Liver (tissue), 9 donors: Measurements from ENCODE around the gene RELT. TPM values are rescaled to one million over a fixed set of nuclear protein-coding genes. Genes with fewer than 3 reads are reported as not detected.

Experiments used
- DNase-seq: peaks from one replicate; pipeline ENCODE4 v3.0.0-alpha.2; 2017; ENCODE audit warnings: low spot score
- H3K27ac ChIP-seq, 2 donors: one replicate each; pipeline ENCODE4 v1.7.0; 2013; ENCODE audit warnings: inconsistent platforms in 2 of 2, low read length in 2 of 2, control low read depth in 1 of 2, low read depth in 1 of 2, mild to moderate bottlenecking in 1 of 2
- H3K27me3 ChIP-seq, 4 donors: one replicate each; pipeline versions ENCODE4 v1.6.1 to v1.7.0; 2013; ENCODE audit warnings: low read length in 3 of 4, inconsistent platforms in 1 of 4, mild to moderate bottlenecking in 1 of 4, moderate library complexity in 1 of 4; ENCODE audit not compliant: control insufficient read depth in 4 of 4, insufficient read depth in 4 of 4
- H3K36me3 ChIP-seq, 4 donors: one replicate each; pipeline versions ENCODE4 v1.6.1 to v1.7.0; 2013; ENCODE audit warnings: low read length in 3 of 4, mild to moderate bottlenecking in 3 of 4, low read depth in 1 of 4, moderate library complexity in 1 of 4; ENCODE audit not compliant: control insufficient read depth in 4 of 4, insufficient read depth in 3 of 4
- H3K4me1 ChIP-seq, 4 donors: one replicate each; pipeline versions ENCODE4 v1.6.1 to v1.7.0; 2013; ENCODE audit warnings: low read length in 3 of 4, mild to moderate bottlenecking in 3 of 4, moderate library complexity in 1 of 4; ENCODE audit not compliant: control insufficient read depth in 4 of 4, insufficient read depth in 4 of 4
- H3K4me3 ChIP-seq, 3 donors: one replicate each; pipeline versions ENCODE4 v1.6.1 to v1.7.0; 2013; ENCODE audit warnings: low read length in 3 of 3, control low read depth in 1 of 3, low read depth in 1 of 3, mild to moderate bottlenecking in 1 of 3
- H3K9ac ChIP-seq, 2 donors: one replicate each; pipeline ENCODE4 v1.7.0; 2013; ENCODE audit warnings: low read length in 2 of 2, mild to moderate bottlenecking in 2 of 2, moderate library complexity in 2 of 2, control low read depth in 1 of 2, low read depth in 1 of 2
- H3K9me3 ChIP-seq, 4 donors: one replicate each; pipeline versions ENCODE4 v1.6.1 to v1.7.0; 2013; ENCODE audit warnings: low read length in 3 of 4; ENCODE audit not compliant: control insufficient read depth in 4 of 4
- EGR1 ChIP-seq, 2 donors: IDR thresholded peaks; 2 replicates each; pipeline ENCODE4 v1.6.1; 2016 to 2018; ENCODE audit warnings: antibody characterized with exemption in 2 of 2, low read depth in 2 of 2
- FOXA1 ChIP-seq: IDR thresholded peaks from 2 replicates; pipeline ENCODE4 v1.6.1; 2016; ENCODE audit warnings: antibody characterized with exemption
- FOXA2 ChIP-seq: IDR thresholded peaks from 2 replicates; pipeline ENCODE4 v1.6.1; 2016; ENCODE audit warnings: antibody characterized with exemption
- GABPA ChIP-seq, 2 donors: IDR thresholded peaks in 1 of 2; conservative IDR thresholded peaks in 1 of 2; 2 replicates each; pipeline ENCODE4 v1.6.1; 2016; ENCODE audit warnings: antibody characterized with exemption in 2 of 2, mild to moderate bottlenecking in 1 of 2, moderate library complexity in 1 of 2
- HNF4A ChIP-seq, 2 donors: conservative IDR thresholded peaks; 2 replicates each; pipeline ENCODE4 v1.6.1; 2016; ENCODE audit warnings: antibody characterized with exemption in 2 of 2, mild to moderate bottlenecking in 2 of 2
- HNF4G ChIP-seq: IDR thresholded peaks from 2 replicates; pipeline ENCODE4 v1.6.1; 2016; ENCODE audit warnings: antibody characterized with exemption
- JUND ChIP-seq, 2 donors: IDR thresholded peaks; 2 replicates each; pipeline ENCODE4 v1.6.1; 2016; ENCODE audit warnings: antibody characterized with exemption in 2 of 2
- NR2F2 ChIP-seq: IDR thresholded peaks from 2 replicates; pipeline ENCODE4 v1.6.1; 2016; ENCODE audit warnings: antibody characterized with exemption
- RAD21 ChIP-seq, 2 donors: IDR thresholded peaks; 2 replicates each; pipeline ENCODE4 v1.6.1; 2016; ENCODE audit warnings: antibody characterized with exemption in 2 of 2, mild to moderate bottlenecking in 2 of 2
- RXRA ChIP-seq, 2 donors: IDR thresholded peaks; 2 replicates each; pipeline ENCODE4 v1.6.1; 2017 to 2018; ENCODE audit warnings: antibody characterized with exemption in 2 of 2, mild to moderate bottlenecking in 1 of 2
- SP1 ChIP-seq: IDR thresholded peaks from 2 replicates; pipeline ENCODE4 v1.6.1; 2018; ENCODE audit warnings: antibody characterized with exemption, mild to moderate bottlenecking
- TAF1 ChIP-seq: conservative IDR thresholded peaks from 2 replicates; pipeline ENCODE4 v1.6.1; 2016; ENCODE audit warnings: antibody characterized with exemption, mild to moderate bottlenecking
- YY1 ChIP-seq: IDR thresholded peaks from 2 replicates; pipeline ENCODE4 v1.6.1; 2016; ENCODE audit warnings: antibody characterized with exemption, mild to moderate bottlenecking
- WGBS: extraction: QIAGEN DNeasy Blood & Tissue Kit; methylation state at CpG from one replicate; pipeline ENCODE4 v1.1.7; 2013; 5-methylcytosine and 5-hydroxymethylcytosine counted together
- polyA plus RNA-seq, 2 donors: library from polyadenylated mRNA; stranded (reverse) in 1 of 2; unstranded in 1 of 2; fragments of 200-250 nt in 1 of 2; fragments of >200 nt in 1 of 2; fragmentation: Nextera tagmentation in 1 of 2; extraction: Ambion mirVana in 1 of 2; gene quantifications; one replicate each; pipeline versions ENCODE4 v1.2.1 to v1.2.3, GENCODE V29; 2013 to 2015
- total RNA-seq, 2 donors: library from RNA; depleted of rRNA; stranded (reverse); fragments of >200 nt; gene quantifications; one replicate each; pipeline ENCODE4 v1.2.3, GENCODE V29; 2014
- TF ChIP-seq, protein P1 (sequence below): fragments of 150-350 bp; IDR thresholded peaks from 2 replicates; pipeline ENCODE4 v1.5.1; 2017; ENCODE audit warnings: improper control_type of control experiment, low read depth, low read length; ENCODE audit not compliant: missing input control
- TF ChIP-seq, protein P2 (sequence below): IDR thresholded peaks from 2 replicates; pipeline ENCODE4 v1.6.1; 2016; ENCODE audit warnings: antibody characterized with exemption
- TF ChIP-seq, protein P3 (sequence below): IDR thresholded peaks from 2 replicates; pipeline ENCODE4 v1.6.1; 2016; ENCODE audit warnings: antibody characterized with exemption
- TF ChIP-seq, protein P4 (sequence below): IDR thresholded peaks from 2 replicates; pipeline ENCODE4 v1.6.1; 2016; ENCODE audit warnings: antibody characterized with exemption, mild to moderate bottlenecking
- TF ChIP-seq, protein P5 (sequence below): IDR thresholded peaks from 2 replicates; pipeline ENCODE4 v1.6.1; 2016; ENCODE audit warnings: antibody characterized with exemption
- donor health status: healthy.
- donor health status: healthy.
- donor health status: healthy.
- donor health status: healthy.
- donor health status: healthy.

The RELT gene, protein sequence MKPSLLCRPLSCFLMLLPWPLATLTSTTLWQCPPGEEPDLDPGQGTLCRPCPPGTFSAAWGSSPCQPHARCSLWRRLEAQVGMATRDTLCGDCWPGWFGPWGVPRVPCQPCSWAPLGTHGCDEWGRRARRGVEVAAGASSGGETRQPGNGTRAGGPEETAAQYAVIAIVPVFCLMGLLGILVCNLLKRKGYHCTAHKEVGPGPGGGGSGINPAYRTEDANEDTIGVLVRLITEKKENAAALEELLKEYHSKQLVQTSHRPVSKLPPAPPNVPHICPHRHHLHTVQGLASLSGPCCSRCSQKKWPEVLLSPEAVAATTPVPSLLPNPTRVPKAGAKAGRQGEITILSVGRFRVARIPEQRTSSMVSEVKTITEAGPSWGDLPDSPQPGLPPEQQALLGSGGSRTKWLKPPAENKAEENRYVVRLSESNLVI
- total RNA-seq (1 to 10 TPM; 3.3 to 8.0 TPM), polyA plus RNA-seq (1 to 10 TPM in 1 of 2 donors, under 1 TPM in 1; 0.21 to 1.3 TPM)

DNA sequence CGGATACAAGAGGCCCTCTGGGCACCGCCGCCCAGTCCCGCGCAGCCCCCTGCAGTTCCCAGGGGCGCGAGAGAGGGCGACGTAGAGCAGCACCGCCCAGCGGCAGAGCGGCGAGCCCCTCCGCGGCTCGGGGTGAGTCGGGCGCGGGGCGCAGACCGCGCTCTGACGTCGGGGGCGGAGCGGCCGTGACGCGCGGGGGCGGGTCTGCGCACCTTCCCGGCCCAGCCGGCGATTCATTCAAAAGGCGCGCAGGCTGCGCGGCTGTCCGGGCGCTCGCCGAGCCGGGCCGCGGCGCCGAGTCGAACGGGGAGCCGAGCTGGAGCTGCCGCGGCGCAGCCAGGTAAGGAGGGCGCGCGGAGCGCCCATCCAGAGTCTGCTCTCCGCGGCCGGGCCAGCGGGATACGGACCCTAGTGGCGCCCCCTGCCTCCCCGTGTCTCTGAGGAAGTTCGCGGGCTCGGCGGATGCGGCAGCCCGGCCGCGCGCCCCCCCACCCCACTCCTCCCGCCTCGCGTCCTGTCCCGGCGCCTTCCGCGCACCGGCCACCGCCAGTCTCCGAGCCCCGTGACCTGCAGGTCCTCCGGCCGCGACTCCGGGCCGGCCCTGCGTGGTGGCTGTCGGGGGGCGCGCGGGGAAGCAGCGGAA lies at the start of gene RELT:
Gene RELT, plus strand, starts transcription at position 240 of the 643 bp plus-strand sequence. CDS start 12,738 bp downstream, outside the sequence.
- Histone ChIP-seq H3K9ac (peak within 1 kb of the TSS in 1 of 2 donors; percentile 13), H3K4me3 (peak within 1 kb of the TSS; percentile 38 to 69 (median 48)), H3K36me3 (no peaks in the 10 kb centered on the region), H3K27me3 (no peaks in the 10 kb centered on the region), H3K4me1 (peaks cover 0 to 12% (median under 1%) of the 10 kb centered on the region in 4 donors), H3K9me3 (no peaks in the 10 kb centered on the region), H3K27ac (peak within 1 kb of the TSS; percentile 60 to 78)
- under 1% methylated on average over 96 of the region's 96 CpGs for WGBS
- DNase-seq = peak; percentile 98
- TF ChIP-seq, protein P1, sequence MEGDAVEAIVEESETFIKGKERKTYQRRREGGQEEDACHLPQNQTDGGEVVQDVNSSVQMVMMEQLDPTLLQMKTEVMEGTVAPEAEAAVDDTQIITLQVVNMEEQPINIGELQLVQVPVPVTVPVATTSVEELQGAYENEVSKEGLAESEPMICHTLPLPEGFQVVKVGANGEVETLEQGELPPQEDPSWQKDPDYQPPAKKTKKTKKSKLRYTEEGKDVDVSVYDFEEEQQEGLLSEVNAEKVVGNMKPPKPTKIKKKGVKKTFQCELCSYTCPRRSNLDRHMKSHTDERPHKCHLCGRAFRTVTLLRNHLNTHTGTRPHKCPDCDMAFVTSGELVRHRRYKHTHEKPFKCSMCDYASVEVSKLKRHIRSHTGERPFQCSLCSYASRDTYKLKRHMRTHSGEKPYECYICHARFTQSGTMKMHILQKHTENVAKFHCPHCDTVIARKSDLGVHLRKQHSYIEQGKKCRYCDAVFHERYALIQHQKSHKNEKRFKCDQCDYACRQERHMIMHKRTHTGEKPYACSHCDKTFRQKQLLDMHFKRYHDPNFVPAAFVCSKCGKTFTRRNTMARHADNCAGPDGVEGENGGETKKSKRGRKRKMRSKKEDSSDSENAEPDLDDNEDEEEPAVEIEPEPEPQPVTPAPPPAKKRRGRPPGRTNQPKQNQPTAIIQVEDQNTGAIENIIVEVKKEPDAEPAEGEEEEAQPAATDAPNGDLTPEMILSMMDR = peak; percentile 88
- TF ChIP-seq HNF4A (conservative IDR thresholded peaks at IDR 0.05) = no peak
- no peak for TF ChIP-seq RXRA (IDR thresholded peaks at IDR 0.05)
- TF ChIP-seq, protein P2, sequence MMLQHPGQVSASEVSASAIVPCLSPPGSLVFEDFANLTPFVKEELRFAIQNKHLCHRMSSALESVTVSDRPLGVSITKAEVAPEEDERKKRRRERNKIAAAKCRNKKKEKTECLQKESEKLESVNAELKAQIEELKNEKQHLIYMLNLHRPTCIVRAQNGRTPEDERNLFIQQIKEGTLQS = no peak
- no peak for TF ChIP-seq NR2F2
- TF ChIP-seq, protein P3, sequence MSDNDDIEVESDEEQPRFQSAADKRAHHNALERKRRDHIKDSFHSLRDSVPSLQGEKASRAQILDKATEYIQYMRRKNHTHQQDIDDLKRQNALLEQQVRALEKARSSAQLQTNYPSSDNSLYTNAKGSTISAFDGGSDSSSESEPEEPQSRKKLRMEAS = no peak
- TF ChIP-seq, protein P4, sequence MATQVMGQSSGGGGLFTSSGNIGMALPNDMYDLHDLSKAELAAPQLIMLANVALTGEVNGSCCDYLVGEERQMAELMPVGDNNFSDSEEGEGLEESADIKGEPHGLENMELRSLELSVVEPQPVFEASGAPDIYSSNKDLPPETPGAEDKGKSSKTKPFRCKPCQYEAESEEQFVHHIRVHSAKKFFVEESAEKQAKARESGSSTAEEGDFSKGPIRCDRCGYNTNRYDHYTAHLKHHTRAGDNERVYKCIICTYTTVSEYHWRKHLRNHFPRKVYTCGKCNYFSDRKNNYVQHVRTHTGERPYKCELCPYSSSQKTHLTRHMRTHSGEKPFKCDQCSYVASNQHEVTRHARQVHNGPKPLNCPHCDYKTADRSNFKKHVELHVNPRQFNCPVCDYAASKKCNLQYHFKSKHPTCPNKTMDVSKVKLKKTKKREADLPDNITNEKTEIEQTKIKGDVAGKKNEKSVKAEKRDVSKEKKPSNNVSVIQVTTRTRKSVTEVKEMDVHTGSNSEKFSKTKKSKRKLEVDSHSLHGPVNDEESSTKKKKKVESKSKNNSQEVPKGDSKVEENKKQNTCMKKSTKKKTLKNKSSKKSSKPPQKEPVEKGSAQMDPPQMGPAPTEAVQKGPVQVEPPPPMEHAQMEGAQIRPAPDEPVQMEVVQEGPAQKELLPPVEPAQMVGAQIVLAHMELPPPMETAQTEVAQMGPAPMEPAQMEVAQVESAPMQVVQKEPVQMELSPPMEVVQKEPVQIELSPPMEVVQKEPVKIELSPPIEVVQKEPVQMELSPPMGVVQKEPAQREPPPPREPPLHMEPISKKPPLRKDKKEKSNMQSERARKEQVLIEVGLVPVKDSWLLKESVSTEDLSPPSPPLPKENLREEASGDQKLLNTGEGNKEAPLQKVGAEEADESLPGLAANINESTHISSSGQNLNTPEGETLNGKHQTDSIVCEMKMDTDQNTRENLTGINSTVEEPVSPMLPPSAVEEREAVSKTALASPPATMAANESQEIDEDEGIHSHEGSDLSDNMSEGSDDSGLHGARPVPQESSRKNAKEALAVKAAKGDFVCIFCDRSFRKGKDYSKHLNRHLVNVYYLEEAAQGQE = no peak
- no peak for TF ChIP-seq YY1
- TF ChIP-seq, protein P5, sequence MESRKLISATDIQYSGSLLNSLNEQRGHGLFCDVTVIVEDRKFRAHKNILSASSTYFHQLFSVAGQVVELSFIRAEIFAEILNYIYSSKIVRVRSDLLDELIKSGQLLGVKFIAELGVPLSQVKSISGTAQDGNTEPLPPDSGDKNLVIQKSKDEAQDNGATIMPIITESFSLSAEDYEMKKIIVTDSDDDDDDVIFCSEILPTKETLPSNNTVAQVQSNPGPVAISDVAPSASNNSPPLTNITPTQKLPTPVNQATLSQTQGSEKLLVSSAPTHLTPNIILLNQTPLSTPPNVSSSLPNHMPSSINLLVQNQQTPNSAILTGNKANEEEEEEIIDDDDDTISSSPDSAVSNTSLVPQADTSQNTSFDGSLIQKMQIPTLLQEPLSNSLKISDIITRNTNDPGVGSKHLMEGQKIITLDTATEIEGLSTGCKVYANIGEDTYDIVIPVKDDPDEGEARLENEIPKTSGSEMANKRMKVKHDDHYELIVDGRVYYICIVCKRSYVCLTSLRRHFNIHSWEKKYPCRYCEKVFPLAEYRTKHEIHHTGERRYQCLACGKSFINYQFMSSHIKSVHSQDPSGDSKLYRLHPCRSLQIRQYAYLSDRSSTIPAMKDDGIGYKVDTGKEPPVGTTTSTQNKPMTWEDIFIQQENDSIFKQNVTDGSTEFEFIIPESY = no peak
- TF ChIP-seq HNF4G = no peak
- no peak for TF ChIP-seq FOXA1
- TF ChIP-seq TAF1 = no peak
- TF ChIP-seq SP1 = peak; percentile 16
- no peak for TF ChIP-seq FOXA2
- TF ChIP-seq JUND (IDR thresholded peaks at IDR 0.05) = no peak
- no peak for TF ChIP-seq GABPA (IDR thresholded peaks at IDR 0.05 in 1 of 2, conservative IDR thresholded peaks at IDR 0.05 in 1 of 2)
- peak in 1 of 2 donors; percentile 7 for TF ChIP-seq EGR1 (IDR thresholded peaks at IDR 0.05; ENCODE audit: low read depth in 2 of 2)
- peak in 1 of 2 donors; percentile 69 for TF ChIP-seq RAD21 (IDR thresholded peaks at IDR 0.05)
